ENCODE results near the gene SLC6A11.

Gene SLC6A11

DNA sequence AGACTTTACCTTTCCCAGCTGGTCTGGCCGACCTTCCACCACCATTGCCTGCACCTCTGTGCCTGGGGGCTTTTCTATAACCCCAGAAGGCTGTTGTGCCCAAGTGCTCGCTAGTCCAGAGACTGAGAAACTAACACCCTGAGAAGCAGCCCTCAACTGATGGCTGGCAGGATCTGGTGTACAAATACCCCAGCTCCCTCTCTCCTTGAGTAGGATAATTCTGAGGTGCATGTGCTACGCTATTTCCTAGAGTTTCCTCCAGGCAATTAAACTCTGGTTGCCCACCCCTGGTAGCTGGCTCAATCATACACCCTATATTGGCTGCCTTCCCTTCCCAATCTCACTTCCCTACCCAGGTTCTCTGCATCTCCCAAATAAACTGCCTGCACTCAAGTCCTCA, 165.0 kb downstream of the SLC6A11 start:
- DNase-seq (ENCODE audit: low read depth in 2 of 2): no peak

DNA sequence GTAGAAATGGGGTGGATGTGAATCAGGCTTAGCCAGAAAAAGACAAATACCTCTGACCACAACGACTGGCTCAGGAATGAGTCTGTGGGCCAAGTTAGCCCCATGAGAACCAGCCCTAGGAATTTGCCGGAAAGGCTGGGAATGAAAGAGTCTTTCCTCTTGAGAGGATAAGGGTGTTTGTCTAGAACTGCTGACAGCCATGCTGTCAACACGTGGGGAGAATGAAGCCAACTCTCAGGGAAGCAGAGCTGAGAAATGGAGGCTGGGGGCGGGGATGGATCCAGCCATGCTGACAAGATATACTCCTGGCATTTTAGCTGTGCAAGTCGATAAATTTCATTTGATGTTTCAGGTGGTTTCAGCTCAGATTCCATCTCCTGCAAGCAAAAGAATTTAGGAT, 165.9 kb downstream of the SLC6A11 start:
- DNase-seq (ENCODE audit: low read depth in 2 of 2): no peak

DNA sequence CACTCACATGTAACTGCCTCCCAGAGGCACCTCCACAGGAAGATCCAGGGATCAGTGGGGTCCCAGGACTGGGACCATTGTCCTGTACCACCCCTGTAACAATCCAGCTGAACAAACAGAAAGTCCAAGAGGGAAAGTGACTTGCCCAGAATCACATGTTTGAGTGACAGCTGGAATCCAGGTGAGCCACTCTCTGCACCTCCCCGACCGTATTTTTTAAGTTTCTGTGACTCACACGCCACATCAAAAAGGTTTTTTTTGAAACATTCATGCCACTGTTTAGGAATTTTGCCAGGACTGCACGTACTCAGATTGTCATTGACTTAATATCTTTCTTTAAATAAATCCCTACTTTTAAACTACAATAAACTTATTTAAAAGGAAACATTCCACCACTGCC, 166.8 kb downstream of the SLC6A11 start:
- no peak for DNase-seq (ENCODE audit: low read depth in 2 of 2)

DNA sequence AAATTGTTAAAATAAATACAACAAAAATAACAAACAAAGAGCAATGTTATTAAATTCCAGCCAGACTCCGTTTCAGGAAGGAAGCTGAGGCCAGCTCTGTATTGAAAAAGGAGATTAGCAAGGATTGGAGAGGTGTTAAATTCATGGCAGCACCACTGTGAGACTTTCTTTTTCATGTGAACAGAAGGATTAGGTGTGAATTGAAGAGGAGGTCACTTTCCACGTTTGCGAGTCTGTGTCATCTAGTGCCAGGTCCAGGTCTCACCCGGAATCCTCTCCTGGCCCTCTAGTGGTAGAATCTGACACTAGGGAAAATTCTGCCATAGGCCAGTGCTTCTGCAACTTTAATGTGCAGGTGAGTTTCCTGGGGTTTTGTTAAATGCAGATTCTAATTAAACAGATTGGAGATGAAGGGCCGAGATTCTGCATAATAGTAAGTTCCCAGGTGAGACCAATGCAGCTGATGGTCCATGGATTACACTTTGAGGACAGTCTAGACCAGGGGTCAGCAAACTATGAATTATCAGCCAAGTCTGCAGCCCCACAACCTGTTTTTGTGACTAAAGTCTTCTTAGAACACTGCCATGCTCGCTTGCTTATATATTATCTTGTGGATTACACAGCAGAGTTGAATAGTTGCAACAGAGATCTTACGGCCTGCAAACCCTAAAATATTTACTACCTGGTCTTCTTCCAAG, 167.3 kb downstream of the SLC6A11 start:
- no peak for DNase-seq (ENCODE audit: low read depth in 2 of 2)

DNA sequence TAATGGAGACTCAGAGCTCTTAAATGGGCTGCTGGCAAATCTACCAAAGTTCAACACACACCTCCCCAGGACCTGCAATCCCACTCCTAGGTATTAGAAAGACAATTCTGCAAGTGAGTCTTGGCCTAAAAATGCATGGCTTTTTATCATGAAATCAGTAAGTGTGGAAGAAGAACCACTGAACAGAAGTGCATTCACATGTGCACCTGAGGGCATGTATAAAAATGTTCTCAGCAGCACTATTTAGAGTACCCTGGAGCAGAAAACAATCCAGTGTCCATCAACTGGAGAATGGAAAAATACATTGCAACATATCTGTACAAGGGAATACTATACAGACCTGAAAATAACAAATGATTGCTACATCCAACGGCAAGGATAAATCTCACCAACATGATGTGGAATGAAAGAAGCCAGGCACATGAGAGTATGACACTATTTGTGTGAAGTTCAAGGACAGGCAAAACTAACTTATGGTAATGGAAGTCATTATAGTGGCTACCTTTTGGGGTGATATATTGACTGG, 168.4 kb downstream of the SLC6A11 start:
- no peak for DNase-seq (ENCODE audit: low read depth in 2 of 2)

DNA sequence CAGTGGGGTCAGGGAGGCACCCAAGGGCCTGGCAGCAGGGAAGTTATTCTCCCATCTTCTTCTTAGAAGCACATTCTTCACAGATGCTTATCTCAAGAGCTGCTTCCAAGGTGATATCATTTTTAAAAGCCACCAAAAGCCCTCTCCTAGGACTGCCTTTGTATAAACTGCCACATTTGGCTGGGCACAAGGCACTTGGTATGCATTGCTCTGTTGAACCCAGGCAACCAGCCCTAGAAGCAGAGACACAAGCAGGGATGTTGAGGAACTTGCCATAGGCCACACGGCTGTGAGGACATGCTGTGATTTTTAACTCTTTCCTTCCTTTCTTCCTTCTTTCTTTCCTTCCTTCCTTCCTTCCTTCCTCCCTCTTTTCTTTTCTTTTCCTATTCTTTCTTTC, 169.2 kb downstream of the SLC6A11 start:
- no peak for DNase-seq (ENCODE audit: low read depth in 2 of 2)

DNA sequence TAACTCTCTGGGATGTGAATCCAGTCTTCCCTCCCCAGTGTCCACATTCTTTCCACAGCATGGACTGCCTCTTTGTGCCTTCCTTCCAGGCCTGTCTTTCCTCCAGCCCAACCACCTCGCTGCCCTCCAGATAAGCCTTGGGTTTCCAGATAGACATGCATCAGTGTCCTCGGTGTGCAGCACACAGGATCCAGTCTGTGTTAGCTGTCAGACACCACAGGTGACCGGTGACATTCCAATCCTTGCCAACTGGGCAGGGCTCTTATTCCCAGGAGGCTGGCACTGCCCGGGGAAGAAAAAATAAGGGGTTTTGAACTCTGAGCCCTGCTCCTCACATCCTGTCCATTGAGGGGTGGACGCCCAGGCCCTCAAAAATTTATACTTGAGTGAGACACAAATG, 170.6 kb downstream of the SLC6A11 start:
- DNase-seq (ENCODE audit: low read depth in 2 of 2): no peak

DNA sequence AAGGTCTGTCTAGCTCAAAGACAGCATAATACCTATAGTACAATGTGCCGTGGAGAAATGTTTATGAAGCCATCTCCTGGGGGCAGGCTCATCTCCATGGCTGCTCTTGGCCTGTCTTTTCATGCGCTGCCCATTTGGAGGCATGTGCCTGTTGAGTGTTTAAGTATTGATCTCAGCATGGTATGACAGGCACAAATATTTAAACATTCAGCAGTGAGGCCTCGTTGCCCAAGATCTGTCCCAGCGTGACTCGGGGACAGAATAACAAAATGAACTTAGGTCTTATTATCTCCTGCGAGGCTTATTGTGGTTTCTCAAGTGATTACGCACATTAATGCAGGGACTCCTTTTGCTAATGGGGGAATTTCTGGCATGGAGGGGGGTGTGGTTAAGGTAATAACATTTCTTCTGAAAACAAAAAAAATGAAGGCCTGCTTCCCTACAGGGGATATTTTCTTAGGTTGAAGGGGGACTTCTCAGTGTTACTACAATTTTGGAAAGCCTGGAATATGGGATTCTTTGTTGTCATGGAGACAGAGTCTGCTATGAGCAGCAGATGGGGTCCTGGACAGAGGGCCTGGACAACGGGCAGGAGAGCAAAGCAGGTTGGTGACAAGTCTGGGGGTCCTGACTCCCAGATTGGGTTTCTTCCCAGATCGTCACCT, 172.1 kb downstream of the SLC6A11 start:
- DNase-seq (ENCODE audit: low read depth in 2 of 2): no peak

DNA sequence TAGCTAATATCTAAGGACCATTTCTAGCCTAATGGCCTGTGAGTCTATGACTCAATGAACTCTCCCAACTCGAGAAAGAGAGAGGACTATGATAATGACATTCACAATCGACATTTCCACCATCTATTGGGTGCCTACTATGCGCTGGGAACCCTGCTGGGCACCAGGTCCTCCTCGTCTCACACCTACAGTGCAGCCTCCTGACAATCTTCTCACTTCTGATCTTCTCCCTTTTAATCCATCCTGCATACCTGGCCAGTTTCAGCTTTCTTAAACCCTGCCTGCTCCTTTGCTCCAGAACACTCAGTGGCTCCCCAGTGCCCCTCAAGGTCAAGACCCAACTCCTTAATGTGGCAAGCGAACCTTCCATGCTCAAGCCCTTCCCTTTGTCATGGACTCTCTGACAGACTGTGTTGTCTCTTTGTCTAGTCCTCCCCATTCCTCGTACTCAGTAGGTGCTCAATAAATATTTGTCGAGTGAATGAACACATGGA, 173.0 kb downstream of the SLC6A11 start:
- DNase-seq (ENCODE audit: low read depth in 2 of 2): no peak

Measured in activated CD4-positive, alpha-beta T cell treated with anti-CD3 and anti-CD28 coated beads for 24 hours (primary cell).